ENCODE results near the gene PI4K2B. TPM values are rescaled to one million over a fixed set of nuclear protein-coding genes. Genes with fewer than 3 reads are reported as not detected.

The PI4K2B gene
- total RNA-seq, 1 experiment from 2014 or later = 10.3 TPM

DNA sequence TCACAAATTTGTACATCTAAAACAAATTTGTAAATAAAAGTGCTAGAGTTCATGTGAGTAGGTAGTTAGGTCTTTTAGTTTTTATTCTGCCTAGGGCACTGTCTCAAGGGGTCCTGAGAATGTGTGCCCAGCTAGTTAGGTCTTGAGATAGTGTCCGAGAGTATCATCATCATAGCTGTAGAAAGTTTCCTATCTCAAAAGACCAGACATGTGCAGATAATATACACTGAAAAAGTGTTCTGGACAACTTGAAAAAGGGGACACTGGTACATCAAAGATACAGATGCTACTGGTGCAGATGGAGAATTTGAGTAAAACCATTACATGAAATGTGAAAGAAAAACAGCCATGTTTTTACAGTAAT is 77.0 kb downstream of the PI4K2B start:
- Histone ChIP-seq H3K27me3 (ENCODE audit: insufficient read depth, low read length) (no peaks in the 10 kb centered on the region), H2BK120ac (ENCODE audit: low read depth, low read length, poor library complexity, severe bottlenecking) (no peak overlapping the region), H2AFZ (ENCODE audit: low read length) (no peak overlapping the region), H3K14ac (ENCODE audit: insufficient read depth, low read length) (no peak overlapping the region), H2BK20ac (ENCODE audit: low read depth, low read length, poor library complexity, severe bottlenecking) (no peak overlapping the region), H2AK5ac (ENCODE audit: insufficient read length, low read length) (no peak overlapping the region), H4K91ac (ENCODE audit: insufficient read length, low read depth, low read length) (no peak overlapping the region), H3K23me2 (ENCODE audit: insufficient read length, low read depth, low read length, poor library complexity, severe bottlenecking) (no peaks in the 10 kb centered on the region), H3K4ac (ENCODE audit: low read depth, low read length) (no peak overlapping the region), H4K8ac (replicated peaks; ENCODE audit: insufficient read length, low read depth, low read length) (no peak overlapping the region), H3K9ac (ENCODE audit: extremely low read depth, insufficient read length, low read length) (no peak overlapping the region), H4K20me1 (ENCODE audit: control insufficient read depth, insufficient read depth, insufficient read length) (no peaks in the 10 kb centered on the region), H3K79me2 (ENCODE audit: insufficient read depth, low read length) (no peaks in the 10 kb centered on the region), H3K27ac (ENCODE audit: insufficient read length, low read depth, low read length) (no peak overlapping the region), H3K9me3 (ENCODE audit: control insufficient read depth, low read depth, low read length) (no peaks in the 10 kb centered on the region), H2BK15ac (ENCODE audit: low read depth, low read length) (no peak overlapping the region), H3K79me1 (ENCODE audit: insufficient read depth, low read depth, low read length, poor library complexity, severe bottlenecking) (no peaks in the 10 kb centered on the region), H3T11ph (ENCODE audit: low read length) (no peak overlapping the region), H3K18ac (ENCODE audit: insufficient read length, low read depth, low read length) (no peak overlapping the region), H2BK12ac (ENCODE audit: insufficient read length, low read depth, low read length) (no peak overlapping the region), H3K4me1 (ENCODE audit: insufficient read depth, low read length) (no peaks in the 10 kb centered on the region), H4K5ac (ENCODE audit: insufficient read length, low read depth, low read length) (no peak overlapping the region), H3K23ac (ENCODE audit: insufficient read length, low read depth, low read length) (no peak overlapping the region), H2BK5ac (ENCODE audit: insufficient read length, low read length) (no peak overlapping the region), H3K4me2 (ENCODE audit: insufficient read depth, insufficient read length, low read length) (no peak overlapping the region), H3K56ac (ENCODE audit: insufficient read length, low read depth, low read length) (no peak overlapping the region)
- TF ChIP-seq CTCF (conservative IDR thresholded peaks at IDR 0.05) = no peak
- Mint-ChIP-seq H3K4me3 (no peak overlapping the region), H3K9me3 (peaks cover 0 to 4% of the 10 kb centered on the region in 2 experiments; a peak in 2 of 5 replicates), H3K36me3 (ENCODE audit: insufficient read depth in 1 of 3, low read depth in 3 of 3) (peaks cover 2 to 4% (median 2%) of the 10 kb centered on the region in 3 experiments; a peak in 4 of 7 replicates), H3K27me3 (ENCODE audit: low read depth) (peaks cover 3% of the 10 kb centered on the region), H3K4me1 (peaks cover 6 to 9% of the 10 kb centered on the region in 2 experiments), H3K27ac (no peak overlapping the region)
- no peak for DNase-seq
- WGBS (ENCODE audit: extremely low coverage, insufficient read length, low lambda C conversion rate) = no CpG with 5 or more reads among the region's 1 CpG

Data from H9 (cell line).